Endothelial cell of hepatic sinusoid (primary cell): ENCODE results near the gene RNF212B.

Source experiments
- in situ Hi-C: cut with HindIII; loops from 2 replicates; pipeline ENCODE4 v1.10.0; 2017; ENCODE audit warnings: low sequenced_read_pairs

RNF212B gene

DNA sequence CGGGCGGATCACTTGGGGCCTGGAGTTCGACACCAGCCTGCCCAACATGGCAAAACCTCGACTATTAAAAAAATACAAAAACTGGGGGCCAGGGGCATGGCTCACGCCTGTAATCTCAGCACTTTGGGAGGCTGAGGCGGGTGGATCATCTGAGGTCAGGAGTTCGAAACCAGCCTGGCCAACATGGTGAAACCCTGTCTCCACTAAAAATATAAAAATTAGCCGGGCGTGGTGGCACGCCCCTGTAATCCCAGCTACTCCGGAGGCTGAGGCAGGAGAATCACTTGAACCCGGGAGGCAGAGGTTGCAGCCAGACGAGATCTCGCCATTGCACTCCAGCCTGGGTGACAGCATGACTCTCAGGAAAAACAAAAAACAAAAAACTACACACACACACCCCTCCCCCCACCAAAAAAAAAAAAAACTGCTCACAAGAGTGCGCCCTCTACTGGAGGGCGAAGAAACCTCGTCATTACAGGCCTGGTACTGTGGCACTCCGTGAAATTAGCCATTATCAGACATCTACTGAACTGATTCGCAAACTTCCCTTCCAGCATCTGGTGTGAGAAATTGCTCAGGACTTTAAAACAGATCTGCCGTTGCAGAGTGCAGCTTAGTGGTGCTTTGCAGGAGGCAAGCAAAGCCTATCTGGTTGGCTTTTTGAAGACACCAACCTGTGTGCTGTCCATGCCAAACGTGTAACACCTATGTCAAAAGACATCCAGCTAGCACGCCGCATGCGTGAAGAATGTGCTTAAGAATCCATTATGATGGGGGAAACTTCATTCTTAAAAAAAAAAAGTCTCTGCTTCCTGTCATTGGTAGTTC lies 57.2 kb downstream of the RNF212B start:
- in situ Hi-C loops = no loop called here

DNA sequence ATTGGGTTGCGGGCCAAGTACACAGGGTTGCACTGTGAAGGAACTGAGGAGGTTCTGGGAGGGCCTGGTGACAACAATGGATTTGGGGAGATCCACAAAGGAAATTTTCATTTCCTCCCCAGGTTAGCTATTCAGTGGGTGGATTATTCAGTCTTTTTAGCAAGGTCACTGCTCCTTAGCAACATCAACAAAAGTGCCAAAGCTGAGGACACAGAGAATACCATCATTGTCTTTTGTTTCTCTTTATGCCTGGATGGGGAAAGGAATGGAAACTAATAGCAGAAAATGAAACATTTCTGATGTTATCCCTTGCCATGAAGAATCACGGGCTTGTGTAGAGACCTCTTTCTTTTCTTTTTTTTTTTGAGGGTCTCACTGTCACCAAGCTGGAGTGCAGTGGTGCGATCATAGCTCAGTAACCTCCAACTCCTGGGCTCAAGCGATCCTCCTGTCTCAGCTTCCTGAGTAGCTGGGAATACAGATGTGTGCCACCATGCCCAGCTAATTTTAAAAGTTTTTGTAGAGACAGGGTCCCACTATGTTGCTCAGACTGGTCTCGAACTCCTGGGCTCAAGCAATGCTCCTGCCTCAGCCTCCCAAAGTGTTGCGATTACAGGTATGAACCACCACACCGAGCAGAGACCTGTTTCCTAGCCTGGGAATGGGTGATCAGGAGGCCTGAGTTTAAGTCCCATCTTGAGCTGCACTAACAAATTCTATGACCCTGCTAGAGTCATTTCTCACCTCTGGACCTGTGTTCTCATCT lies 58.5 kb downstream of the RNF212B start:
- in situ Hi-C loops = no loop called here

DNA sequence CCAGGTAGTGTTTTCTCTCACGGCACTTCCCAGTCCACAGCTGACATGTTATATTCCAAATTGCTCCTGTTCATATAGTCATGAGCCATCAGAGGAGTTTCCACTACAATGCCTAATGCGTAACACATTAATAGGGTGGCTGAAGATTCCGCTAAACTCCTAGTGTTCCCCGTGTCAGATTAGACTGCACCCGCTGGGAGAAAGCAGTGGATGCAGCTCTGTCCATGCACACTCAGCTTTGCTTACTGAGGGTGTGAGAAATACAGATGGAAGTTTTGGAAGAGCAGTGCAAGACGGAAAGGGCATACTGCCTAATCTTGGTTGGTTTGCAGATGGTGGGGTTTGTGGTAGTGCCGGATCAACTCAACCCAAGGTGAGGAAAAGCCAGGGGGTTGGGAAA lies 59.4 kb downstream of the RNF212B start:
- in situ Hi-C loops = no loop called here

DNA sequence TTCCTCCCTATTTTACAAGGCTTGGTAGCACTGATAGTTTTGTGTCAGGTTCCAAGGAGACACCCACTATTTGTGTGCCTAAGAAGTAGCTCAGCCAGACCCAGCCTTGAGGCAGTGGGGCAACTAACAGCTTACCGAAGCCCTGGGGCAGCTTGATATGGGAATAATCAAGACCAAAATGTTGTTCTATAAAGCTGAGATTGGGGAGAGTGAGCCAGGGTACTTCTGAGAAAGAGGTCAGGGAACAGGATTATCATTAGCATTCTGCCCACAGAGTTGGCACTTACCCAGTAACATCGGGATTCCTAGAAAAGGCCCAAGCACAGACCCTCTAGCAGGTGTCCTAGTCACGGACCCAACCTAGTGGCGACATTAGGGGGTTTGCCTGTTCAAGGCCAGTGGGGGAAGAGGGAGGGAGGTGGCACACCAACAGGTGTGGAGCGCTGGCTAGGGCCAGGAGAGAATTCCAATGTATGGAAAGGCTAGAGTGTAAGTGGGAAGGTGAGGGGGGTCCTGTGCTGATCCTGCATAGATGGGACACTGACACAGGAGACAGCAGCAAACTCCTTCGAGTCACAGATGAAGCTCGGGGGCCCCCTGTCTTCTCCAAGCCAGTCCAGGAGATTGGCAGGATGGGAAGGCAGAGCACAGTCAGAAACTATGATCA lies 60.0 kb downstream of the RNF212B start:
- in situ Hi-C loops = no loop called here

DNA sequence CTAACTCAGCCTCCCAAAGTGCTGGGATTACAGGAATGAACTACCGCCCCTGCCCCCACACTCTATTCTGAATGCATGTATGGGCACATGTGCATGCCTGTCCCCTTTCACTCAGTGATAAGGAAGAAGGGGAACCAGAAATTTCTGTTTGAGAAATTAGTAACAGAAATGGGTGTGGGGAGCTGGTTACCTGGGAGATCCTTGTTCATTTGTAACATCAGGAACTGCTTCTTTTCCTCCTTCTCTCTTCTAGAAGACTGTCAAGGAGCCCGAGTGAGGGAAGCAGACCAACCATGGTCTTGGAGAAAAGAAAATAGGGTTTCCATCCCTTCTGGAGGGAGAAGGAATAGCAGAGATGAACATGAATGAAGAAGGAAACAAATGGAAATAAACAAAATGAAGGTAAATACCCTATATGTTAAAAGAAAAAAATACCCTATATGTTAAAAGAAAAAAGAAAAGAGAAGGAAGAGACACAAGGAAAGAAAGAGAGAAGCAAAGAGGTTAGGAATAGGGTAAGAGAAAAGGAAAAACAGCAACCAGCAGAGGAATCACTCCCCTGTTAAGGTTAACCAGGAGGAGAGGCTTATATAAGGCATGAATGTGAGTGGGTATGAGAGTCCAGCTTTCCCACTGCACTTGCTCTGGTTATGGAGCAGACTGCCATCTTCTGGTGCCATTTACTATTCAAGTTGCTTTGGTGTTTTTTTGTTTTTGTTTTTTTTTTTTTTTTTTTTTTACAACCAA lies 61.6 kb downstream of the RNF212B start:
- in situ Hi-C loops = no loop called here

DNA sequence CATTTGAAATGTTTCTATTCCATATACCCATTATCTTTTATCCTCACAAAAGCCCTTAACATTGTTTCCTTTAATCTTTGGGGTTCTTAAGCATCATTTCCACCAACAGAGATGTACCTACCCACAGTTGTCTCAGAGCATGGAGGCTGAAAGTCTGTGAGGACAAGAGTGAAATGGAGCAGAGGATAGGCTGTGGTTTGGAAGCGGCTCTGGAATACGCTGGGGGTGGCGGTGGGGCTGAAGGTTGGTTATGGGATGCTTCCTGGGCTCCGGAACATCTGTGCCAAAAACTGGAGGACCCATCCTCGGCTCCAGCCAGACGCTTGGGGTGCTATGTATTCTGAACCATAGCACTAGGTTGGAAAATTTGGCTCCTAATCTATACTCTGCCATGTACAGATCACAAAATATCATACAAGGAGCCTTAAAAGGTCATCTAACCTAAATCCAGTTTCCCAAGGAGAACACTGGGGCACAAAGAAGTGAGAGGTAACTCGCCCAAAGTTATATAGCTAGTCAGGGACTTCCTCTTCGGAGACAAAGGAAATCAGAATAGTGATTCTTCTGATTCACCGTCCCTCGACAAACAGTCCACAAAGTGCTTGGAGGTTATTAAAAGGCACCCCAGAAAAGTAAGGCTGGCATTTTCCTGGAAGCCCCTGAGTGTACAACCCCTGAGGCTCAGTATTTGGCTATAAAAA lies 62.4 kb downstream of the RNF212B start:
- in situ Hi-C loops = no loop called here

DNA sequence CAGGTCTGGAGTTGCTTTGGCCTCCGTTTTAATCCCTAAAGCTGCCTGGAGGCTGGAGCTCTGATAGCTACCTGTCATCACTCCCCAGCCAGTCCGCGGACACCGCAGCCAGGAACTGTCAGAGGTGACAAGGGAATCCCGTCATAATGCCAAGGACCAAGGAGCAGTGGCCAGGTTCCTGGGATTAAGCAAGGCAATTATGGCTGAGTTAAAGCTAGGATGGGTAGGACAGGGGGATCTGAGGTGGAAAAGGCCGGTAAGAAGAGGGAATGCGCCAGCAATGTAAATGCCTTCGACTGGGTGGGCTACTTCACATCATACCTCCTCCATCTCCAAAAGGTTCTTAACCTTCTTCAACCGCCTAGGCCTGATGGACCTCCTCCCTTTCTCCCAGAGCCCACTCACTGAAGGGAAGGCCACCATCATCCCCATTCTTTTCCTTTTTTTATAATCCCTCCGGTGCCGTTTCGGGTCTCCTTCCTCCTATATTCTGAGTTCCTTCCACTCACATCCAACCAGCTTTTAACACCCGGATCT lies 63.0 kb downstream of the RNF212B start:
- in situ Hi-C loops = no loop called here

DNA sequence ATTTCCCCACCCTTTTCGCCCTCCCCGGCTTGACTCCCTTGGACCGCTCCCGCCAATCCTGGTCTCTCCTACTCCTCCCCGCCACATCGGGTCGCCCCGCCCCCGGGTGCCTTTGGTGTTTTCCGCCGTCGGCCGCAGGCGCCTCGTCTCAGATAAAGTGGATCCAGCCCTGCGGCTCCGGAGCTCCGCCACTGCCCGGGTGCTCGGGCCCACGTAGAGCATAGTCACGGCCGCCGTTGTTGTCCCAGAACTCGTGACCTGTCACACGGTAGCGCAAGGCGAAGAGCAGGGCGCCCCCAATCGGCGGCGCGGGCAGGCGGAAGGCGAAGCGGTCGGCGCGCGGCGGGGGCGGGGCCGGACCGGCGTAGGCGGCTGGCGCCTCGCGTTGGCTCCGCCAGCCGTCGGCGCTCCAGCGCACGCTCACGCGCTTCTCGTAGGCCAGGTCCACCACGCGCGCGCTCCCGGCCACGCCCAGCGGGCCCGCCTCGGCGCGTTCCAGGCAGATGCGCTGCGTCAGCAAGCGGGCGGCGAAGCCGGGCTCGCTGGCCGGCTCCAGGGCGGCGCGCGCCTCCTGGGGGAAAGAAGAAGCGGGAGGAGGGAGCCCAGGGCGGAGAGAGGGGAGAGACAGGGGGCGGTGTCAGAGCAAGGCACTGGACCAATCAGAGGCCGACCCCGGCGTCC lies 63.7 kb downstream of the RNF212B start:
- in situ Hi-C loops = no loop called here

DNA sequence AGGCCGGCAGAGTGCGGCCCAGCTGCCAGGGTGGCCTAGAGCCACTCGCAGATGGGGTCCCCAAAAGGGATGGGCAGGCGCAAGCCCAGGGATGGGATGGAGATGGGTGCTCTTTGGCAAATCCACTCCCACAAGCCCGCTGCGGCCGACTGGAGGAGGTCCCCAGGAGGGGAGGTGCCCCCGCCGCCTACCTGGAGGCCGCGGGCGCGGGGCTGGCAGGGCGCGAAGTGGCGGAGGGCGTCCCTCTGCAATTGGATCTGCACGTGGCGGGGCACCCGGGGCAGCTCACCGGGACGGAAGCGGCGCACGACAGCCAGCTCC lies 64.2 kb downstream of the RNF212B start:
- in situ Hi-C loops = no loop called here

DNA sequence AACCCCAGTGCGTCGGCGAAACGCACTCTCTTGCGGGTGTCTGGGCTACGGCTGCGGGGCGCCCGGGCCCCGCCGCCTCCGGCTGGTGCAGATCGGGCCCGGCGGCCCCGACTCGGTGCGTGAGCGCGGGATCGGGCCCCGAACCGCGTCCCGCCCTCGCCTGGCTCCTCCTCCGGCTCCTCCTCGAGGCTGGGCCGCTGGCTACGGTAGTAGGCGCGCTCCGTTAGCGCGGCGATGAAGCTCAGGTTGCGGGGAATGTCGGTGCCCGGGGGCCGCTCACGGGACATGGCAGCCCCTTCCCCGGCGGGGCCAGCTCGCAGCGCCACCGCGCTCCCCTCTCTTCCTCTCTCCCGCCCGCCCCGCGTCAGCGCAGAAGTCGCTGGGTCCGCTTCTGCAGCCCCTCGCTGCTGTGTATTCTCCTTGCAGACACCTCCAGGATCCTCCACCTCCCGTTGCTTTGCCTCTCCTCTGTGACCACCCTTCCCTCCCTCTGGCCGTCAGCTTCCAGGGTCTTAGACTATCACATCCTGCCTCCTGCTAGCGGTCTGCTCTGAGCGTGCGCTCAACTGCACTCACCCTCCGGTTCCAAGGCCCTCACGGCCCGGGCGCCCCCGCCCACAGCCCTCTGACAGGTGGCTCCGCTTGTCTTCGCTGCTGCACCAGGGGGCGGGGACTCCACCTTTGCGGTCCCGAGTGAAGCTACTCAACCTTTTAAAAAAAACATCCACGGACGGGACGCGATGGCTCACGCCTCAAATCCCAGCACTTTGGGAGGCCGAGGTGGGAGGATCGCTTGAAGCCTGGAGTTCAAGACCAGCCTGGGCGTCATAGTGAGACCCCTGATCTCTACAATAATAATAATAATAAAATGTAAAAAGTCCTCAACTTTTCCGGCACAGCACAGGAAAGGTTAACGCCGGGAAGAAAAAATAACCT lies 64.8 kb downstream of the RNF212B start, which contains the start of gene PPP1R3E:
TSS of gene PPP1R3E (minus strand) at position 570 of the 936 bp plus-strand sequence. CDS start at position 287, 283 bp downstream.
- in situ Hi-C loops = no loop called here

DNA sequence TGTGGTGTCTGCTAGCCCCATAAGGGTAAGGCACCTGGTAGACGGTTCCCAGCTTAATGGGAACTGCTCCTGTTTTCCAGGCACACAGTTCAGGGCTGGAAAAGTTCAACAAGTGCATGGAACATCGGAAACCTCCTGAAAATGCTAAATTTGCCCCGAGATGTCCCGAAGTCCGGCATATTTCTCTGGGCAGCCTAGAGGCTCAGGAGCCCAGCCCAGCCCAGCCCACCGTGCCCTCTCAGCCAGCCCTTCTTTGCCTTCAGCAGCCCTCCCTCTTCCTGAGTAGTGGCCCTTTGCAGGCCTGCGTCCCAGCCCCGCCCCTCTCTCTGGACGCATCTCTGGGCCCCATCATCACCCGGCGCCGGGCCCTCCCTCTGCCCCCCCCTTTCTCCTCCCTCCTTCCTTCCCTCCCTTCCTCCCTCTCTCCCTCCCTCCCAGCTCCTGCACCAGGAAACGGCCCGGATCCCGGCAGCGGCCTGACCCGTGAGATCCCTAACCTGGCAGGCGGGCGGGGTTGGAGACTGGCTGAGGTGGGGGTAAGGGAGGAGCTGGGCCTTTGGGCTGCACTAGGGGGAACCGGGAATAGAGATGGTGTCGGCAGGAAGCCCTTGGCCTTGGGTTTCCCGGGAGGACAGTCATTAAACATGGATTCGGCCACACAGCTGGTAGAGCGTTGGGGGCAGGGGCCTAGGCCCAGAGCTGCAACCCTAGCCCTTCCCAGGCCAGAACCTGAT lies 68.8 kb downstream of the RNF212B start, which contains the start of gene BCL2L2:
TSS of gene BCL2L2 (plus strand) at position 422 of the 734 bp plus-strand sequence. CDS start 935 bp downstream, outside the sequence.
- in situ Hi-C loops = no loop called here

DNA sequence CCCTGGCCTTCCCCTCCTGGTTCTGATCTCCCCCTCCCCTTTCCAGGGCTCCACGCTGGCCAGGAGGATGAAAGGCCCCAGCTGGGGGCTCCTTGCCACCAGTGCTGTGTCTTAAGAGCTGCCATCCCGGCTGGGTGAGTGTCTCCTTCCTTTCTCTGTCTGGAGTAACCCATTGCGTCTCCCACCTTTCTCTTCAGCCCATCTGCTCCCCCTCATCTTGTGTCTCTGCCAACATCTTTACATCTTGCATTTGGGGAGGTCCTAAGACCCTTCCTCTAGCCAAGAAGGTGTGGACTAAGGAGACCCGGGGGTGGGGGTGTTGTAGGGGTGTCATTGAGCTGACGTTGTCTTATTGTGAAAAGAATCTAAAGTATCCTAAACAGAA lies 69.4 kb downstream of the RNF212B start:
- in situ Hi-C loops = no loop called here

DNA sequence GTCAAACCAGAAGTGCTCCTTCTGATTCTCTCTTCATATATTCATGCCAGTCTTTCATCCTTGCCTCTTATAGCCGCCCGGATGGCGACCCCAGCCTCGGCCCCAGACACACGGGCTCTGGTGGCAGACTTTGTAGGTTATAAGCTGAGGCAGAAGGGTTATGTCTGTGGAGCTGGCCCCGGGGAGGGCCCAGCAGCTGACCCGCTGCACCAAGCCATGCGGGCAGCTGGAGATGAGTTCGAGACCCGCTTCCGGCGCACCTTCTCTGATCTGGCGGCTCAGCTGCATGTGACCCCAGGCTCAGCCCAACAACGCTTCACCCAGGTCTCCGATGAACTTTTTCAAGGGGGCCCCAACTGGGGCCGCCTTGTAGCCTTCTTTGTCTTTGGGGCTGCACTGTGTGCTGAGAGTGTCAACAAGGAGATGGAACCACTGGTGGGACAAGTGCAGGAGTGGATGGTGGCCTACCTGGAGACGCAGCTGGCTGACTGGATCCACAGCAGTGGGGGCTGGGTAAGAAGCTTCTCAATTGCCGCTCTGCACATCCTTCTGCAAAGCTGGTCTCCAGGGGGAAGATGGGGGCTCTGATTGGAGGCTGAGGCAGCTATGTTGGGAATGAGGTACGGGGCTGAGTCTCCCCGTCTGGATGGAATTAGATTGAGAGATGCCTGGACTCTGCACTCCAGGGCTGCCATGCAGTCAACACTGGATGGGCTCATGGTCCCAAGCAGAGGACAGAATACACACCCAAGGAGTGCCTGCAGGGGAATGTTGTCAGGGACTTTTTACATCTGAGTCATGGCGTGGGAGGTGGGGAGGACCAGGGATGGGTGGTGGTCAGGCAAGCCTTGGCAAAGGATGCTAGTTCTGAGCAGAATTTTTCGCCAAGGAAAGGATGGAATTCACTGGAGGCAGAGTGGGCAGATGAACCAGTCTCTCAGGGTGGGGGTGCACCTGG lies 70.2 kb downstream of the RNF212B start:
- in situ Hi-C loops = no loop called here

DNA sequence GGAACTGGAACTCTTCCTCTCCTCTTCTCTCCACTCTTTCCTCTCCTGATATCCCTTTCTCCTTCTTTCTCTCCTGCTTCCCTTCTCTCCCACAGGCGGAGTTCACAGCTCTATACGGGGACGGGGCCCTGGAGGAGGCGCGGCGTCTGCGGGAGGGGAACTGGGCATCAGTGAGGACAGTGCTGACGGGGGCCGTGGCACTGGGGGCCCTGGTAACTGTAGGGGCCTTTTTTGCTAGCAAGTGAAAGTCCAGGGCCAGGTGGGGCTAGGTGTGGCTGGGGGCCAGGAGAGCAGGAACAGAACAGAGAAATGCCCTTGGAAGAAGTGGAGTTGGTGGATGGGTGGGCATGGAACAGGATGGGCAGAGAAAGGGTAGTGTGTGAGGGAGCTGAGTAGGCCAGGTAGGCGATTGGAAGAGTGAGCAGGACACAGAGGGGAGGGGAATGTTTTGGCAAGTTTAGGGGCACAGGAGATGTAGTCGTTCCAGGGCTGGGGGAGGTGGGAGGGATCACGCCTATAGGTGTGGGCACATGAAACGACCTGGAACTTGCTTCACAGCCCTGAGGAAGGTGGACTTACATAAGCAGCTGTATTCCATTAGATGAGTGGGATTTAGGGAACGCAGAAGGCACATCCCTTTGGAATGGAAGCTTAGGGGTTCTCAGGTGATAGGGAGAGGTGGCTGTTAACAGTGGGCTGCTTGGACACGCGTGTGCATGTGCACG lies 71.1 kb downstream of the RNF212B start:
- in situ Hi-C loops = no loop called here

DNA sequence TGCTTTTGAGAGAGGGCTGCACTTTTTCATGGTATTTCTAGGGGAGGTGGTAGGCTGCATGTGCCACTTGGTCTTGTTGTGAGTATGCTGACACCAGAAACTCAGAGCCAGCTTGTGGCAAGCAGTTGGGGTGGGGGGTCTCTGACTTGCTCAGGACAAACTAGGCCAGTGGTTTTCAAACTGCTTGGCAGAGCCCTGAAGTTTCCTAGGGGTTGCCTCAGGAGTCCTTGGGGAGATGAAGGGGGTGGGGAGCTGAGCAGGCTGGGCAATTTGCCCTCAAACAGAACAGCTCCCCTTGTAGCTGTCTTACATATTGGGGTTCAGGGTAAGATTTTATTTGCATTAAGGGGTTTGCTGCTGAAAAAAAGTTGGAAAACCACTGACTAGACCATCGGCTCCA lies 72.8 kb downstream of the RNF212B start:
- in situ Hi-C loops = no loop called here

DNA sequence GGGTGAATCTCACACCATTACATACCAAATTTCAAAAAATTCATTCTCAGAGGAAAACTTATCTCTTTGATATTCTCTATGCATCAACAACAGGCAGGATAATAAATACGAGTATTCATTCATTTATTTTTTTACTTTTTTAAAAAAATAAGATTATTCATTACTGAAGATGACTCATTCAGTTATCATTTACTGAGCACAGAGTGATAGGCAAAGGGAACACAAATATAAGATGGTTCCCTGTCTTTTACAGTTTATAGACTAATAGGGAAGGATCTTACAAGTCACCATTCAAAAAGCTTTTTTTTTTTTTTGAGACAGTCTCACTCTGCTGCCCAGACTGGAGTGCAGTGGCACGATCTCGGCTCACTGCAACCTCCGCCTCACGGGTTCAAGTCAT lies 78.6 kb downstream of the RNF212B start:
- in situ Hi-C loops = no loop called here
